Measurements from ENCODE around the gene CYGB. TPM values are rescaled to one million over a fixed set of nuclear protein-coding genes. Genes with fewer than 3 reads are reported as not detected.
A peak's percentile ranks its signal among the peaks of the same experiment; 100 is the strongest.

The CYGB gene
- total RNA-seq, 1 donor from 2014 or later: 10.0 TPM

GRCh38 chr17:76504117-76504516, 33.4 kb downstream of the CYGB start:
- Mint-ChIP-seq H3K4me3 (no peak overlapping the region), H3K4me1 (ENCODE audit: unreplicated experiment) (peaks cover 22% of the 10 kb centered on the region), H3K36me3 (no peaks in the 10 kb centered on the region), H3K27ac (no peak overlapping the region), H3K27me3 (peaks cover 26% of the 10 kb centered on the region), H3K9me3 (no peaks in the 10 kb centered on the region)
- DNase-seq (ENCODE audit: extremely low spot score, unreplicated experiment): no peak
- TF ChIP-seq CTCF (conservative IDR thresholded peaks at IDR 0.05): no peak

- Mint-ChIP-seq H3K4me1 (ENCODE audit: unreplicated experiment) (peaks cover 35% of the 10 kb centered on the region), H3K27ac (no peak overlapping the region), H3K4me3 (peak overlapping the region; percentile 45), H3K27me3 (peaks cover 15% of the 10 kb centered on the region), H3K36me3 (no peaks in the 10 kb centered on the region), H3K9me3 (no peaks in the 10 kb centered on the region)
- TF ChIP-seq CTCF (conservative IDR thresholded peaks at IDR 0.05): no peak
- DNase-seq (ENCODE audit: extremely low spot score, unreplicated experiment): no peak
Measured at GRCh38 chr17:76502341-76503211, 34.9 kb downstream of the CYGB start.

GRCh38 chr17:76501827-76502307, 35.6 kb downstream of the CYGB start:
- H3K4me3 Mint-ChIP-seq: peak overlapping the region; percentile 87
- TF ChIP-seq CTCF (conservative IDR thresholded peaks at IDR 0.05): no peak
- H3K36me3 Mint-ChIP-seq: no peaks in the 10 kb centered on the region
- DNase-seq (ENCODE audit: extremely low spot score, unreplicated experiment): no peak
- H3K4me1 Mint-ChIP-seq (ENCODE audit: unreplicated experiment): peaks cover 35% of the 10 kb centered on the region
- no peaks in the 10 kb centered on the region for H3K9me3 Mint-ChIP-seq
- peak overlapping the region; percentile 73 for H3K27ac Mint-ChIP-seq
- H3K27me3 Mint-ChIP-seq: peaks cover 14% of the 10 kb centered on the region

- H3K9me3 Mint-ChIP-seq: no peaks in the 10 kb centered on the region
- no peak for TF ChIP-seq CTCF (conservative IDR thresholded peaks at IDR 0.05)
- H3K36me3 Mint-ChIP-seq: no peaks in the 10 kb centered on the region
Measured at GRCh38 chr17:76501018-76501826, 36.3 kb downstream of the CYGB start, which contains the start of gene RHBDF2. TSS of gene RHBDF2 (minus strand) at chr17:76501423. CDS start at chr17:76481524, 19,899 bp downstream.

GRCh38 chr17:76500747-76501017, 36.8 kb downstream of the CYGB start:
- Mint-ChIP-seq H3K27ac (no peak overlapping the region), H3K27me3 (peaks cover 14% of the 10 kb centered on the region), H3K36me3 (no peaks in the 10 kb centered on the region), H3K4me1 (ENCODE audit: unreplicated experiment) (peaks cover 35% of the 10 kb centered on the region), H3K9me3 (no peaks in the 10 kb centered on the region), H3K4me3 (peak overlapping the region; percentile 82)
- DNase-seq (ENCODE audit: extremely low spot score, unreplicated experiment): no peak
- no peak for TF ChIP-seq CTCF (conservative IDR thresholded peaks at IDR 0.05)

More at GRCh38 chr17:76501018-76501826, 36.3 kb downstream of the CYGB start, which contains the start of gene RHBDF2:
- peaks cover 35% of the 10 kb centered on the region for H3K4me1 Mint-ChIP-seq (ENCODE audit: unreplicated experiment)
- peak within 1 kb of the TSS; percentile 87 for H3K4me3 Mint-ChIP-seq
- DNase-seq (ENCODE audit: extremely low spot score, unreplicated experiment): peak; percentile 93
- H3K27me3 Mint-ChIP-seq: peaks cover 14% of the 10 kb centered on the region
- H3K27ac Mint-ChIP-seq: peak within 1 kb of the TSS; percentile 73

All from type B pancreatic cell (in vitro differentiated cells).